Activated CD4-positive, alpha-beta T cell treated with anti-CD3 and anti-CD28 coated beads, Interleukin-2, amount 50 U/mL, for 24 hours (primary cell): ENCODE measurements around the gene NPIPA7.
"Not testable (repeated sequence)": the region's sequence is repeated elsewhere in the genome, so short reads cannot be mapped to it uniquely, and the experiment has no call there.

Source experiments
- DNase-seq, 2 donors: peaks; one replicate each; pipeline ENCODE4 v3.0.0-alpha.2; 2020; ENCODE audit warnings: low read depth in 1 of 2, low spot score in 1 of 2

Gene NPIPA7

GRCh38 chr16:16378840-16379239 lies at the start of gene NPIPA7:
Gene NPIPA7, plus strand, starts transcription at chr16:16379140. Its CDS starts 105 bp downstream, at chr16:16379245.
- not testable (repeated sequence) for DNase-seq

- DNase-seq, result not testable (repeated sequence)
These were observed 47.5 kb upstream of the NPIPA7 start for GRCh38 chr16:16331466-16331865.

GRCh38 chr16:16357556-16357955 lies 21.4 kb upstream of the NPIPA7 start:
- DNase-seq, result not testable (repeated sequence)

GRCh38 chr16:16358539-16359240 lies 20.2 kb upstream of the NPIPA7 start:
- not testable (repeated sequence) for DNase-seq

- not testable (repeated sequence) for DNase-seq
These were observed 15.3 kb upstream of the NPIPA7 start for GRCh38 chr16:16363595-16363994.

GRCh38 chr16:16364100-16364499 lies 14.8 kb upstream of the NPIPA7 start:
- not testable (repeated sequence) for DNase-seq

GRCh38 chr16:16364701-16365100 lies 14.2 kb upstream of the NPIPA7 start:
- DNase-seq, result not testable (repeated sequence)

- DNase-seq, result not testable (repeated sequence)
These were observed 13.6 kb upstream of the NPIPA7 start for GRCh38 chr16:16365319-16365718.

- not testable (repeated sequence) for DNase-seq
These were observed 13.1 kb upstream of the NPIPA7 start for GRCh38 chr16:16365851-16366250.

GRCh38 chr16:16366552-16367284 lies 12.2 kb upstream of the NPIPA7 start:
- DNase-seq, result not testable (repeated sequence)

GRCh38 chr16:16367285-16367628 lies 11.7 kb upstream of the NPIPA7 start:
- DNase-seq, result not testable (repeated sequence)

- DNase-seq, result not testable (repeated sequence)
These were observed 9.7 kb upstream of the NPIPA7 start for GRCh38 chr16:16369081-16369856.

- DNase-seq, result not testable (repeated sequence)
These were observed 7.7 kb upstream of the NPIPA7 start for GRCh38 chr16:16371136-16371735.

- DNase-seq, result not testable (repeated sequence)
These were observed 4.7 kb upstream of the NPIPA7 start for GRCh38 chr16:16374192-16374591.

- not testable (repeated sequence) for DNase-seq
These were observed 20.7 kb downstream of the NPIPA7 start for GRCh38 chr16:16399685-16400084.

- DNase-seq, result not testable (repeated sequence)
These were observed 23.4 kb downstream of the NPIPA7 start for GRCh38 chr16:16402333-16402732.

- not testable (repeated sequence) for DNase-seq
These were observed 25.3 kb downstream of the NPIPA7 start for GRCh38 chr16:16404283-16404682.

GRCh38 chr16:16405421-16405820 lies 26.5 kb downstream of the NPIPA7 start:
- DNase-seq, result not testable (repeated sequence)

GRCh38 chr16:16408430-16408829 lies 29.5 kb downstream of the NPIPA7 start:
- DNase-seq, result not testable (repeated sequence)

GRCh38 chr16:16413773-16414172 lies 34.8 kb downstream of the NPIPA7 start:
- DNase-seq, result not testable (repeated sequence)

- DNase-seq, result not testable (repeated sequence)
These were observed 38.1 kb downstream of the NPIPA7 start for GRCh38 chr16:16417071-16417470.
